HepG2 (cell line): ENCODE measurements around the gene CLTCL1. TPM values are rescaled to one million over a fixed set of nuclear protein-coding genes. Genes with fewer than 3 reads are reported as not detected.
A peak's percentile ranks its signal among the peaks of the same experiment; 100 is the strongest.

Experiments used
- ARID5B ChIP-seq: IDR thresholded peaks from 2 replicates; pipeline ENCODE4 v1.4.0; 2020; ENCODE audit warnings: mild to moderate bottlenecking, missing genetic modification reagents
- HINFP ChIP-seq: sonication (generic); formaldehyde crosslinking; IDR thresholded peaks from 2 replicates; pipeline ENCODE4 v1.4.0; 2020; ENCODE audit warnings: low read depth, mild to moderate bottlenecking, missing genetic modification reagents
- MXI1 ChIP-seq: IDR thresholded peaks from 3 replicates; pipeline ENCODE4 v1.6.1; 2012; ENCODE audit warnings: low read depth, low read length, inconsistent platforms, borderline replicate concordance
- RBM22 ChIP-seq: fragments of 200-400 bp; formaldehyde crosslinking; optimal IDR thresholded peaks from 2 replicates; pipeline ENCODE3; 2017; ENCODE audit warnings: mild to moderate bottlenecking, low read length, moderate library complexity
- ZC3H13 ChIP-seq: sonication (generic); formaldehyde crosslinking; IDR thresholded peaks from 2 replicates; pipeline ENCODE4 v1.8.1; 2023; ENCODE audit warnings: mild to moderate bottlenecking, missing genetic modification reagents, moderate library complexity
- ZFX ChIP-seq: sonication (generic); formaldehyde crosslinking; IDR thresholded peaks from 2 replicates; pipeline ENCODE4 v1.4.0; 2020; ENCODE audit warnings: mild to moderate bottlenecking, low read depth, missing genetic modification reagents, moderate library complexity
- ZNF354B ChIP-seq: sonication (generic); formaldehyde crosslinking; IDR thresholded peaks from 2 replicates; pipeline ENCODE4 v1.8.0; 2022; ENCODE audit warnings: mild to moderate bottlenecking, missing genetic modification reagents
- ZSCAN25 ChIP-seq: sonication (generic); formaldehyde crosslinking; IDR thresholded peaks from 2 replicates; pipeline ENCODE4 v1.8.0; 2022; ENCODE audit warnings: mild to moderate bottlenecking, missing genetic modification reagents
- polyA plus RNA-seq, 8 experiments: library from polyadenylated mRNA; depleted of rRNA in 3 of 8; stranded (reverse) in 7 of 8; unstranded in 1 of 8; fragments of >200 nt; fragmentation: Illumina TruSeq in 4 of 8; extraction: Trizol in 4 of 8; gene quantifications; 2 replicates each; pipeline versions ENCODE4 v1.2.1 to v1.2.3, GENCODE V29; 2011 to 2016; ENCODE audit warnings: low read depth in 4 of 8, missing spikeins in 1 of 8, mixed read lengths in 1 of 8; ENCODE audit not compliant: insufficient read depth in 1 of 8
- total RNA-seq, 5 experiments: library from RNA; depleted of rRNA; stranded (reverse); fragments of >200 nt; fragmentation: Illumina TruSeq; extraction: Trizol; gene quantifications; 2 replicates each; pipeline ENCODE4 v1.2.3, GENCODE V29; 2016; ENCODE audit warnings: low read depth in 1 of 5
- TF ChIP-seq, protein P1 (sequence below), 2 experiments: fragments of 450-650 bp in 1 of 2; sonication (generic) in 1 of 2; formaldehyde crosslinking in 1 of 2; IDR thresholded peaks; 2 replicates each; pipeline versions ENCODE4 v1.6.1 to v1.8.0; 2016 to 2022; ENCODE audit warnings: antibody characterized with exemption in 1 of 2, mild to moderate bottlenecking in 1 of 2, missing genetic modification reagents in 1 of 2

CLTCL1 gene
- total and polyA plus RNA-seq, 2 of the 13 experiments (the other 11 are each of a cell fraction or from before 2014, with no cell fraction given) = 8.1 to 10.9 TPM

DNA sequence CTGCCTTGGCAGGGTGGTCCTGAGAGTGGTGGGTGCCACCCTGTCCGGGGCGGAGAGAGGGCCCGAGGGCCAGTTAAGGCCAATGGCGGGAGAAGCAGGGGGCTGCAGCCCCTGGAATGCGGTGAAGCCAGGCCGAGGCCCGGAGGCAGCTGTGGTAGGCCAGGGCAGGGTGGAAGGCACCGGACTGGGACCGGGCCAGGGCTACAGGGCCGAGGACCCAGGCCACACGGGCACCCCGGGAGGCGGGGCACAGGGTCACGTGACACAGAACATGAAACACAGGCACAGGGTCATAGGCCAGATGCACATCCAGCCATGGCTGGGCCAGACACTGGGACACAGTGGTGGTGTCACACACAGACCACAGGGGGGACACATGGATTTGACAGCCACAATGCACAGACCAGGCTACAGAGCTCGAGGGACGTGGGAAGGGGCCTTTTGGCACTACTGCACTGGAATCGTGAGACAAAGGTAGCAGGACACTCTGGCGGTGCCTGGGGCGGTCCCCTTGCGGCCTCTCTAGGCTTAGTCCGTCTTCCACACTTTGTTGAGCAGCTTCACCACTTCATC is 115.8 kb downstream of the CLTCL1 start (continued):
- TF ChIP-seq ARID5B (CRISPR knock-in tag) = no peak
- TF ChIP-seq MXI1 = 0 out of 3 replicates have a peak, but pooled peaks have one; percentile 25
- peak; percentile 30 for TF ChIP-seq RBM22
- no peak for TF ChIP-seq ZNF354B
- TF ChIP-seq HINFP = 0 out of 2 replicates have a peak, but pooled peaks have one; percentile 24
- TF ChIP-seq ZC3H13 (CRISPR knock-in tag) = peak; percentile 45; the same call in 1 of the 2 replicates
- TF ChIP-seq ZFX (CRISPR knock-in tag) = peak; percentile 42; the same call in 1 of the 2 replicates
- TF ChIP-seq ZSCAN25 (CRISPR knock-in tag) = 0 out of 2 replicates have a peak, but pooled peaks have one; percentile 39
- TF ChIP-seq, protein P1, sequence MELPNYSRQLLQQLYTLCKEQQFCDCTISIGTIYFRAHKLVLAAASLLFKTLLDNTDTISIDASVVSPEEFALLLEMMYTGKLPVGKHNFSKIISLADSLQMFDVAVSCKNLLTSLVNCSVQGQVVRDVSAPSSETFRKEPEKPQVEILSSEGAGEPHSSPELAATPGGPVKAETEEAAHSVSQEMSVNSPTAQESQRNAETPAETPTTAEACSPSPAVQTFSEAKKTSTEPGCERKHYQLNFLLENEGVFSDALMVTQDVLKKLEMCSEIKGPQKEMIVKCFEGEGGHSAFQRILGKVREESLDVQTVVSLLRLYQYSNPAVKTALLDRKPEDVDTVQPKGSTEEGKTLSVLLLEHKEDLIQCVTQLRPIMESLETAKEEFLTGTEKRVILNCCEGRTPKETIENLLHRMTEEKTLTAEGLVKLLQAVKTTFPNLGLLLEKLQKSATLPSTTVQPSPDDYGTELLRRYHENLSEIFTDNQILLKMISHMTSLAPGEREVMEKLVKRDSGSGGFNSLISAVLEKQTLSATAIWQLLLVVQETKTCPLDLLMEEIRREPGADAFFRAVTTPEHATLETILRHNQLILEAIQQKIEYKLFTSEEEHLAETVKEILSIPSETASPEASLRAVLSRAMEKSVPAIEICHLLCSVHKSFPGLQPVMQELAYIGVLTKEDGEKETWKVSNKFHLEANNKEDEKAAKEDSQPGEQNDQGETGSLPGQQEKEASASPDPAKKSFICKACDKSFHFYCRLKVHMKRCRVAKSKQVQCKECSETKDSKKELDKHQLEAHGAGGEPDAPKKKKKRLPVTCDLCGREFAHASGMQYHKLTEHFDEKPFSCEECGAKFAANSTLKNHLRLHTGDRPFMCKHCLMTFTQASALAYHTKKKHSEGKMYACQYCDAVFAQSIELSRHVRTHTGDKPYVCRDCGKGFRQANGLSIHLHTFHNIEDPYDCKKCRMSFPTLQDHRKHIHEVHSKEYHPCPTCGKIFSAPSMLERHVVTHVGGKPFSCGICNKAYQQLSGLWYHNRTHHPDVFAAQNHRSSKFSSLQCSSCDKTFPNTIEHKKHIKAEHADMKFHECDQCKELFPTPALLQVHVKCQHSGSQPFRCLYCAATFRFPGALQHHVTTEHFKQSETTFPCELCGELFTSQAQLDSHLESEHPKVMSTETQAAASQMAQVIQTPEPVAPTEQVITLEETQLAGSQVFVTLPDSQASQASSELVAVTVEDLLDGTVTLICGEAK (IDR thresholded peaks at IDR 0.05) = no peak
- TF ChIP-seq, protein P1 (CRISPR knock-in tag; IDR thresholded peaks at IDR 0.05) = no peak
